ENCODE results near the gene KLK13.

- TF ChIP-seq CTCF (IDR thresholded peaks at IDR 0.05; ENCODE audit: borderline replicate concordance, extremely low read depth, low read length, poor library complexity, severe bottlenecking) (no peak), EZH2 (IDR thresholded peaks at IDR 0.05; ENCODE audit: borderline replicate concordance, low read depth, low read length, severe bottlenecking) (no peak)
Observed at GRCh38 chr19:51084505-51084904, 19.6 kb upstream of the KLK13 start.
